ENCODE results near the gene PCNX2.

The PCNX2 gene

DNA sequence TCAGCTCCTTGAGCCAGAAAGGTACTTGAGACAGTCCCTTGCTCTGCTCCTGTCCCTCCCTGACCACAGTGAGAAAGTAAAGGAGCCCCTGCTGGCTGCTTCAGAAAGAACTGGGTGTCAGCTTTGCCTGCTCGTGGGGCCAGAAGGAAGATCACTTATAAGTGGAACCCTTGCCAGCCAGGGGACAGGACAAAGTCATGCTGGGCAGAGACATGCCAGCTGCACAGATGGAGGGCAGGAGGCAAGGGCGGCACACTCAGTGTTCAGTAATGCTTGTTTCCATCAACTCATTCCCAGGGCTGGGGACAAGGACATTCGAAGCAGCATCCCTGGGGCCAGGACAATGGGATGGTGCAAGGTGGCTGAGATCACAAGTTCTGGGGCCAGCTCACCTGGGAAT, 303.3 kb downstream of the PCNX2 start:
- H3K4me3 ChIP-seq (ENCODE audit: low read length): no peak overlapping the region
- TF ChIP-seq, protein P1, sequence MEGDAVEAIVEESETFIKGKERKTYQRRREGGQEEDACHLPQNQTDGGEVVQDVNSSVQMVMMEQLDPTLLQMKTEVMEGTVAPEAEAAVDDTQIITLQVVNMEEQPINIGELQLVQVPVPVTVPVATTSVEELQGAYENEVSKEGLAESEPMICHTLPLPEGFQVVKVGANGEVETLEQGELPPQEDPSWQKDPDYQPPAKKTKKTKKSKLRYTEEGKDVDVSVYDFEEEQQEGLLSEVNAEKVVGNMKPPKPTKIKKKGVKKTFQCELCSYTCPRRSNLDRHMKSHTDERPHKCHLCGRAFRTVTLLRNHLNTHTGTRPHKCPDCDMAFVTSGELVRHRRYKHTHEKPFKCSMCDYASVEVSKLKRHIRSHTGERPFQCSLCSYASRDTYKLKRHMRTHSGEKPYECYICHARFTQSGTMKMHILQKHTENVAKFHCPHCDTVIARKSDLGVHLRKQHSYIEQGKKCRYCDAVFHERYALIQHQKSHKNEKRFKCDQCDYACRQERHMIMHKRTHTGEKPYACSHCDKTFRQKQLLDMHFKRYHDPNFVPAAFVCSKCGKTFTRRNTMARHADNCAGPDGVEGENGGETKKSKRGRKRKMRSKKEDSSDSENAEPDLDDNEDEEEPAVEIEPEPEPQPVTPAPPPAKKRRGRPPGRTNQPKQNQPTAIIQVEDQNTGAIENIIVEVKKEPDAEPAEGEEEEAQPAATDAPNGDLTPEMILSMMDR (conservative IDR thresholded peaks at IDR 0.05; ENCODE audit: low read length): no peak
- no peak for DNase-seq (ENCODE audit: low read depth)

DNA sequence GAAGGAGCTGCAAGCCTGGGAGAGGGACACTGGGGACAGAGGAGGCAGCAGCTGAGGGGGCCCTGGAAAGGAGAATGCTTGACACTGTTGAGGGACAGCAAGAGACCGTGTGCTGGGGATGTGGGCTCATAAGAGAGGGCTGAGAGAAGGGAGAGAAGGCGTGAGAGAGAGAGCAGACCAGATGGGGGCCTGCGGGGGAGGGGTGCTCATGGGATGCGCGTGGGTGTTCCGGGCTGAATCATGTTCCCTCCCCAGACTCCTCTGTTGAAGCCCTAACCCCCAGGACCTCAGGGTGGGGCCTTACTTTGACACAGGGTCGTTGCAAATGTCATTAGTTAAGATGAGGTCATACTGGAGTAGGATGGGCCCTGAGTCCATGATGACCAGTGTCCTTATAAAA, 304.3 kb downstream of the PCNX2 start:
- no peak for DNase-seq (ENCODE audit: low read depth)
- TF ChIP-seq, protein P1 (conservative IDR thresholded peaks at IDR 0.05; ENCODE audit: low read length): no peak
- H3K4me3 ChIP-seq (ENCODE audit: low read length): no peak overlapping the region

DNA sequence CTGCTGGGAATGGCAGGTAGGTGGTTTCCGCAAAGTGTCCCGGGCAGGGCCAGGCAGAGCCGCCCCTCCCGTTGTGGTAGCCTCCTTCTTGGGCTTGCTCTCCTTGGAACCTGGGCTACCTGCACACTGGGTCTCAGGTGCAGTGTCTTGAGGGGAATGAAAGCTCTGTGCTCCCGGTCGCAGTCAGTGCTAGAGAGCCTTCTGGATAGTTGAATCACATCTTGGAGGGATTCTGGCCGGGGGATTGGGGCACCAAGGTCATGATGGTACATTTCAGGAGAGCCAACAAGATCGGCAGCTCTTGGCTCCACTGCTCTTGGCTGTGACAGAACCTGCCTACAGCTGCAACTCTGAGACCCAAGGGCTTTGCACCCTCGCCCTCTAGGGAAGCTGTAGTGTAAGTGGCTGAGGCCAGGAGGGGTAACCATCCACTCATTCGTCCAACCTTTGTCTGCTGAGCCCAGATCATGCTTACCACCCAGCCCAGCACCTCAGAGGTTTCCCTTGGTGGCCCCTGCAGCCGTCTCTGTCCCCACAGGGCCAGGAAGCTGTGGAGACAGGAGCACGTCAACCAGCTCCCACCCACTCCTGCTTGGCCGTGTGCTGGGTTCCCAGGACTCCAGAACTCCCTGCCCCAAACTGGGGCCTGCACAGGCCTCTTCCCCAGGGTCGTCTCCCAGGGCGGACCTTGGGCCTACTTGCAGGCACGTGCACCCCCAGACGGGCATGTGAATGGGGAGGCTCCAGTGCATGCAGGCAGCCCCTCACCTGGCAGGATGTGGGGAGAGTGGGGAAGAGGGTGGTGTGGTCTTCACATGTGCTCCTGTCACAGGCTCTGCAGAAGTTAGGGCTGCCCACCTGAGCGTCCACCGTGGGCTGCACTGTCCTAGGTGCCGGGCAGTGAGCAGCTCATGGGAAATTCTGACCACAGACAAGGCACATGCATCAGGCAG, 305.1 kb downstream of the PCNX2 start:
- DNase-seq (ENCODE audit: low read depth): no peak
- no peak overlapping the region for H3K4me3 ChIP-seq (ENCODE audit: low read length)
- TF ChIP-seq, protein P1 (conservative IDR thresholded peaks at IDR 0.05; ENCODE audit: low read length): no peak

DNA sequence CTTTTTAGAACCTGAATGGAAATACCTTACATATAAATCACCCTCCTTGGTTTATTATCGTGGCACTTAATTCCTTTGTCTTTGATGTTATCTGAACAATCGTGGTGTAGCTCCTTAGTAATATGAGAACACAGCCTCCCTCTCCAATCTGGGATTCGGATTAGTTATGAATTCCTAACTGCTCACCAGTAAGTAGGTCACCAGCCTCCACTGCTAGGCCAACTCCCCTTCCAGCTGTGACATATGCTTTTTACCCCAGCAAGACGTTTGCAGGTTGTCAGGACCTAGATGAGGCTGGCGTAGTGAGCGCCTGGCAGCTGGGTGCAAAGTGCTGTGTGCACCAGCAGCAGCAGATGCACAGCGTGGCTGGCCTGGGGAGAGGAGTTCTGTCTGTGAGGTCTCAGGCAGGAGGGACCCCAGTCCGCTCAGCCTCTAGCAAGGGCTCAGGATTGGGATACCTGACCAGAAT, 306.9 kb downstream of the PCNX2 start:
- peak; percentile 38 for DNase-seq (ENCODE audit: low read depth)

DNA sequence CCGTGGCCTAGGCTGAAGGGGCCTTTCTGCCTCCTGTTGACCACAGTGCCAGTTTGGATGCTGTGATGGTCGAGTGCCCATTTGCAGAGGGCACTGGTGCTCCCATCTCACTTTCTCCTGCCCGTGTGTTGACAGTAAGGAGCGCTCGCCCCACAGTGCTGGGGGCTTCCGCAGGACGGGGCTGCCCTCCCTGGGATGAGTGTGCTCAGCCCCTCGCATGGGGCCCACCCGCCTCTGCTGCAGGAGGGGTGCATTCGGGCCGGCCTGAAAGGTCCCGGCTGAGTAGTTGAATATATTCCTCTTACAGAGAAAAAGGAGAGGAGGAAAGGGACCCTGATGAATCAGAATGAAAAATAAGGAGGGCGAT, 307.8 kb downstream of the PCNX2 start:
- TF ChIP-seq, protein P1 (conservative IDR thresholded peaks at IDR 0.05; ENCODE audit: low read length): no peak
- DNase-seq (ENCODE audit: low read depth): no peak
- no peak overlapping the region for H3K4me3 ChIP-seq (ENCODE audit: low read length)

More for the DNA sequence above, 306.9 kb downstream of the PCNX2 start:
- no peak overlapping the region for H3K4me3 ChIP-seq (ENCODE audit: low read length)
- TF ChIP-seq, protein P1 (conservative IDR thresholded peaks at IDR 0.05; ENCODE audit: low read length): no peak

DNA sequence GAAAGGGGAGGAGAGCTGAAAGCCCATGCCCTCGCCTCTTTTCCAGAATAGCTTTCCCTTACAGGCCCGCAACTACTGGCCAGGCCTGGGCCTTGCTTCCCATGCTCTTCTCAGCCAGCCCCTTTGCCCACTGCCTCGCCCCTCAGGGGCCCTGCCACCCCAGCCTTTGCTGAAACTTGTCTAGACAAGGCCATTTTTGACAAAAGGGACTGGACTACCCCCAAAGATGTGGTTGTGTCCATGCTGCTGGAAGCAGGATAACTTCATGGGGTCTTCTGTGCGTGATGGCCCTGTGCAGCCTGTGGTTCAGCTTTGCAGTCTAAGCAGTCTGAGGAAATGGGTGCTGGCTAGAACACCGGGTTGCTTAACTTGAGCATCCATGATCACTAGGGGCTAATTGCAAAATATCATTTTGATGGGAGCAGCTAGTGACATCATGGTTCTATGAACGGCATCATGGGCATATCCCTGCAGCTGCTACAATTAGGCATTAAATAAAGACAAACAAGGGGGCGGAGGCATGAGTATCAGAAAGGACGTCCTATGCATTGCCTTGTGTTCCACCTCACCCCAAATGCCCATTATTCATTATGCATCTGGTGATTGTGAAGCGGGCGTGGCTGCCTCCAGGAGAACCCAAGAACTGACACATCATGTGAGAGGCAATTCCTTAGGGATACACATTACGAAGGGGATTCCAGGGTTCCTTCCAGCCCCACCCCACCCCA, 308.3 kb downstream of the PCNX2 start:
- TF ChIP-seq, protein P1 (conservative IDR thresholded peaks at IDR 0.05; ENCODE audit: low read length): no peak
- no peak overlapping the region for H3K4me3 ChIP-seq (ENCODE audit: low read length)
- DNase-seq (ENCODE audit: low read depth): no peak

Data from AG10803 (cell line).